ENCODE data around the gene UBE2F.

DNA sequence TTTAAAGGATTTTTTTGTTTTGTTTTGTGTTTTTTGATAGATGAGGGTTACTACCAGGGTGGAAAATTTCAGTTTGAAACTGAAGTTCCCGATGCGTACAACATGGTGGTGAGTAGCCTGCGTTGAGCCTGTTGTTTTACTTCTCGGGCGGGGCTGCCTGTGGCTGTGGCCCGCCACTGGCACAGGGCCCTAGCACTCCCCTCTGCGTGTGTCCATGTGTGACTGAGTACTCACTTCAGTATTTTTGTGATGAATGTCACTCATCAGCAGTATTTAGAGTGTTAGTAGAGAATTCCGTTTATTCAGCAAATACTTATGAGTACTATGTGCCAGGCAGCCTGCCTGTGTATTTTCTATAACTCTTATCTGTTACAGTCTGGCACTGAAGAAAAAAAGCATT, 49.7 kb downstream of the UBE2F start:
- TF ChIP-seq, protein P1, sequence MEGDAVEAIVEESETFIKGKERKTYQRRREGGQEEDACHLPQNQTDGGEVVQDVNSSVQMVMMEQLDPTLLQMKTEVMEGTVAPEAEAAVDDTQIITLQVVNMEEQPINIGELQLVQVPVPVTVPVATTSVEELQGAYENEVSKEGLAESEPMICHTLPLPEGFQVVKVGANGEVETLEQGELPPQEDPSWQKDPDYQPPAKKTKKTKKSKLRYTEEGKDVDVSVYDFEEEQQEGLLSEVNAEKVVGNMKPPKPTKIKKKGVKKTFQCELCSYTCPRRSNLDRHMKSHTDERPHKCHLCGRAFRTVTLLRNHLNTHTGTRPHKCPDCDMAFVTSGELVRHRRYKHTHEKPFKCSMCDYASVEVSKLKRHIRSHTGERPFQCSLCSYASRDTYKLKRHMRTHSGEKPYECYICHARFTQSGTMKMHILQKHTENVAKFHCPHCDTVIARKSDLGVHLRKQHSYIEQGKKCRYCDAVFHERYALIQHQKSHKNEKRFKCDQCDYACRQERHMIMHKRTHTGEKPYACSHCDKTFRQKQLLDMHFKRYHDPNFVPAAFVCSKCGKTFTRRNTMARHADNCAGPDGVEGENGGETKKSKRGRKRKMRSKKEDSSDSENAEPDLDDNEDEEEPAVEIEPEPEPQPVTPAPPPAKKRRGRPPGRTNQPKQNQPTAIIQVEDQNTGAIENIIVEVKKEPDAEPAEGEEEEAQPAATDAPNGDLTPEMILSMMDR (IDR thresholded peaks at IDR 0.05): no peak
- no peak for TF ChIP-seq POLR2A (IDR thresholded peaks at IDR 0.05)

Measured in adrenal gland (tissue), 5 donors.